SK-N-SH treated with all-trans-retinoic acid at 6 μM for 48 hours (cell line): Measurements from ENCODE around the gene PCMTD2.

Source experiments
- ATAC-seq: fragments of 200-7000 bp; cut with Tn5 transposase; 3 replicates; pipeline ENCODE4 v1.9.1; 2020; ENCODE audit warnings: mild to moderate bottlenecking, moderate library complexity
- ARNTL ChIP-seq: fragments of 450-650 bp; formaldehyde crosslinking; IDR thresholded peaks from 2 replicates; pipeline ENCODE4 v1.5.0; 2020; ENCODE audit warnings: low read depth, mild to moderate bottlenecking, moderate library complexity, borderline replicate concordance
- CREB5 ChIP-seq: fragments of 250-450 bp; sonication (Bioruptor Pico); IDR thresholded peaks from 2 replicates; pipeline ENCODE4 v1.5.1; 2020; ENCODE audit warnings: low read depth, mild to moderate bottlenecking, moderate library complexity
- CSDC2 ChIP-seq: fragments of 250-450 bp; sonication (Bioruptor Pico); IDR thresholded peaks from 2 replicates; pipeline ENCODE4 v1.5.0; 2020; ENCODE audit warnings: mild to moderate bottlenecking, moderate library complexity
- ESRRG ChIP-seq: fragments of 250-450 bp; sonication (Bioruptor Pico); IDR thresholded peaks from 2 replicates; pipeline ENCODE4 v1.6.1; 2021; ENCODE audit warnings: mild to moderate bottlenecking
- GLIS3 ChIP-seq: fragments of 250-450 bp; sonication (Bioruptor Pico); IDR thresholded peaks from 2 replicates; pipeline ENCODE4 v1.5.0; 2020; ENCODE audit warnings: mild to moderate bottlenecking, moderate library complexity
- ISL1 ChIP-seq: fragments of 250-450 bp; sonication (Bioruptor Pico); IDR thresholded peaks from 2 replicates; pipeline ENCODE4 v2.1.2; 2022; ENCODE audit warnings: mild to moderate bottlenecking, moderate library complexity
- OSR1 ChIP-seq: fragments of 250-450 bp; sonication (Bioruptor Pico); IDR thresholded peaks from 2 replicates; pipeline ENCODE4 v1.8.0; 2022; ENCODE audit warnings: moderate library complexity, mild to moderate bottlenecking, inconsistent platforms
- POU6F1 ChIP-seq: fragments of 250-450 bp; sonication (Bioruptor Pico); IDR thresholded peaks from 2 replicates; pipeline ENCODE4 v1.8.0; 2021; ENCODE audit warnings: low read depth, mild to moderate bottlenecking, moderate library complexity, borderline replicate concordance
- PPARA ChIP-seq: fragments of 250-450 bp; sonication (Bioruptor Pico); IDR thresholded peaks from 2 replicates; pipeline ENCODE4 v1.5.0; 2020; ENCODE audit warnings: mild to moderate bottlenecking, borderline replicate concordance
- SNAI2 ChIP-seq: fragments of 250-450 bp; sonication (Bioruptor Pico); IDR thresholded peaks from 2 replicates; pipeline ENCODE4 v1.5.0; 2020; ENCODE audit warnings: mild to moderate bottlenecking, moderate library complexity
- TCF4 ChIP-seq: fragments of 250-450 bp; sonication (Bioruptor Pico); IDR thresholded peaks from 2 replicates; pipeline ENCODE4 v1.8.0; 2021; ENCODE audit warnings: mild to moderate bottlenecking, moderate library complexity, borderline replicate concordance
- TOX ChIP-seq: fragments of 250-450 bp; sonication (Bioruptor Pico); IDR thresholded peaks from 2 replicates; pipeline ENCODE4 v1.8.0; 2021; ENCODE audit warnings: mild to moderate bottlenecking, moderate library complexity, borderline replicate concordance
- TSHZ2 ChIP-seq: fragments of 250-450 bp; sonication (Bioruptor Pico); IDR thresholded peaks from 2 replicates; pipeline ENCODE4 v1.5.0; 2020; ENCODE audit warnings: mild to moderate bottlenecking, moderate library complexity
- ZC3H10 ChIP-seq: fragments of 250-450 bp; sonication (Bioruptor Pico); IDR thresholded peaks from 2 replicates; pipeline ENCODE4 v1.5.1; 2021; ENCODE audit warnings: mild to moderate bottlenecking, moderate library complexity
- ZFP3 ChIP-seq: fragments of 250-450 bp; sonication (Bioruptor Pico); IDR thresholded peaks from 2 replicates; pipeline ENCODE4 v1.5.0; 2020; ENCODE audit warnings: mild to moderate bottlenecking, moderate library complexity
- ZFP30 ChIP-seq: fragments of 450-650 bp; formaldehyde crosslinking; IDR thresholded peaks from 2 replicates; pipeline ENCODE4 v1.5.0; 2022; ENCODE audit warnings: mild to moderate bottlenecking, moderate library complexity
- ZNF70 ChIP-seq: fragments of 450-650 bp; formaldehyde crosslinking; IDR thresholded peaks from 2 replicates; pipeline ENCODE4 v1.5.0; 2020; ENCODE audit warnings: mild to moderate bottlenecking, moderate library complexity
- TF ChIP-seq, protein P1 (sequence below): fragments of 250-450 bp; sonication (Bioruptor Pico); IDR thresholded peaks from 2 replicates; pipeline ENCODE4 v1.8.0; 2020; ENCODE audit warnings: mild to moderate bottlenecking, moderate library complexity, borderline replicate concordance

The PCMTD2 gene

GRCh38 chr20:64260239-64260638 lies 4.7 kb downstream of the PCMTD2 start (continued):
- no peak for TF ChIP-seq CREB5

DNA sequence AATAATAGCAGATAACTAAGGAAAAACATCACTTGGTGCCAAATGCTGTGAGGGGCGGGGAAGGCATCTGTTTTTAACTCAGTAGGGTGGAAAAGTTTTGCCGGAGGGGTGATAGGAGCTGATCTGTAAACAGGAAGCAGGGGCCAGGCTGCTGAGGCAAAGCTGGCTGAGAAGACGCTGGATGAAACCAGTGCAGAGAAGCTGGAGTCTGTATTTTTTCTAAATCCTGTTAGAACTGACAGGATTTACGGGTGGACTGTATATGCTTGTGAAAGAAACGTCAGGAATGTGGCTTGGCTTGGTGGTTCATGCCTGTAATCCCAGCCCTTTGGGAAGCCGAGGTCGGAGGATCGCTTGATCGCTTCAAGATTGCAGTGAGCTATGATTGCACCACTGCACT lies 5.6 kb downstream of the PCMTD2 start:
- TF ChIP-seq ESRRG (CRISPR knock-in tag) (no peak), TCF4 (peak; percentile 63; the same call in 1 of the 2 replicates), ISL1 (CRISPR knock-in tag) (peak; percentile 31; the same call in 1 of the 2 replicates), CREB5 (no peak), POU6F1 (no peak)
- ATAC-seq, result peak; percentile 63

DNA sequence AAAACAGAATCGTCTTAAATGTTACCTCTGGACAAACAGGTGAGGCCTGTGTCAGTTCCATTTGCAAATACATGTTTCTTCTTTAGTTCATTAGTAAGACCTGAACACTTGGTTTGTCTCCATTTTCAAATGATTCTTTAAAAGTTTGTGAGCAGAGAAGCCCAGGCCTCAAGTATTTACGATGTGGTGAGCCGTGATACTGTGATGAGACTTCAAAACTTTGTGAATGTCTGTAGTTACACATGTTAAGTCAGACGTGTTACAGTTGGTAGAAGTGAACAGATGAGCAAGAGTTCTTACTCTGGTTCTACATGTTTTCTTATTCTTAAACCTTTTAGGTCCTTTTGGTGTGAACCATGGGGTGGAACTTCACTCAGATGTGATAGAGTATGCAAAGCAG lies 8.5 kb downstream of the PCMTD2 start:
- TF ChIP-seq GLIS3 (CRISPR knock-in tag) (no peak), ZFP3 (CRISPR knock-in tag) (no peak), PPARA (CRISPR knock-in tag) (no peak), OSR1 (no peak)
- TF ChIP-seq, protein P1, sequence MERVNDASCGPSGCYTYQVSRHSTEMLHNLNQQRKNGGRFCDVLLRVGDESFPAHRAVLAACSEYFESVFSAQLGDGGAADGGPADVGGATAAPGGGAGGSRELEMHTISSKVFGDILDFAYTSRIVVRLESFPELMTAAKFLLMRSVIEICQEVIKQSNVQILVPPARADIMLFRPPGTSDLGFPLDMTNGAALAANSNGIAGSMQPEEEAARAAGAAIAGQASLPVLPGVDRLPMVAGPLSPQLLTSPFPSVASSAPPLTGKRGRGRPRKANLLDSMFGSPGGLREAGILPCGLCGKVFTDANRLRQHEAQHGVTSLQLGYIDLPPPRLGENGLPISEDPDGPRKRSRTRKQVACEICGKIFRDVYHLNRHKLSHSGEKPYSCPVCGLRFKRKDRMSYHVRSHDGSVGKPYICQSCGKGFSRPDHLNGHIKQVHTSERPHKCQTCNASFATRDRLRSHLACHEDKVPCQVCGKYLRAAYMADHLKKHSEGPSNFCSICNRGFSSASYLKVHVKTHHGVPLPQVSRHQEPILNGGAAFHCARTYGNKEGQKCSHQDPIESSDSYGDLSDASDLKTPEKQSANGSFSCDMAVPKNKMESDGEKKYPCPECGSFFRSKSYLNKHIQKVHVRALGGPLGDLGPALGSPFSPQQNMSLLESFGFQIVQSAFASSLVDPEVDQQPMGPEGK (CRISPR knock-in tag), result no peak
- ATAC-seq, result no peak

- no peak for ATAC-seq
- TF ChIP-seq ZC3H10 (CRISPR knock-in tag) (no peak), TOX (CRISPR knock-in tag) (no peak), ZNF70 (CRISPR knock-in tag) (no peak), OSR1 (no peak), ARNTL (CRISPR knock-in tag) (no peak), TSHZ2 (CRISPR knock-in tag) (no peak), ZFP3 (CRISPR knock-in tag) (no peak), PPARA (CRISPR knock-in tag) (no peak), CSDC2 (no peak), GLIS3 (CRISPR knock-in tag) (no peak), ESRRG (CRISPR knock-in tag) (no peak), ZFP30 (CRISPR knock-in tag) (no peak)
- TF ChIP-seq, all 23 proteins: peak for 0
Measured at GRCh38 chr20:64265201-64265600, 9.7 kb downstream of the PCMTD2 start.

DNA sequence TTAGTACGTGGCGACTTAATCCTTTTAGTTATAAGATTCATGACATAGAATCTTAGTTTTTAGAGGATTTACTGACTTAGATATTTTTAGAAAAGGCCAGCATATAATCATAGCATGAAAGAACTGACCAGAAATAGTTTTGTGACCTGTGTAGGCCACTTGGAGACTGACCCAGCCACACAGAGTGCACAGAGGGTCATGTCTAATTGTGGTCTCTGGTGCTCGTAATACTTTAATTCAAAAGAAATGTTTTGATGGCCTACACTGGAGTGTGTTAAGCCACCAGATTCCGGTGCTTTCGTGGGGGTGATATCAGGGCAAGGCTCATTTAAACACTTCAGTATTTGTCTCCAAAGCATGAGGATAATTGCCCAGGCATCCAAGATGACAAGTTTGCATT lies 11.4 kb downstream of the PCMTD2 start:
- TF ChIP-seq ISL1 (CRISPR knock-in tag) (no peak), TOX (CRISPR knock-in tag) (no peak), SNAI2 (CRISPR knock-in tag) (no peak), CREB5 (no peak)
- ATAC-seq, result no peak
